HCT116 (cell line): ENCODE measurements around the gene PTCD1.

ENCODE experiments used
- CTCF ChIP-seq, 3 experiments: fragments of 200-600 bp in 1 of 3; sonication (generic) in 1 of 3; IDR thresholded peaks in 2 of 3; conservative IDR thresholded peaks in 1 of 3; 2 replicates each; pipeline ENCODE4 v1.5.1; 2012 to 2017; ENCODE audit warnings: low read depth in 2 of 3, low read length in 2 of 3, antibody characterized with exemption in 1 of 3, borderline replicate concordance in 1 of 3, control low read depth in 1 of 3, mild to moderate bottlenecking in 1 of 3, mixed read lengths in 1 of 3, mixed run types in 1 of 3, moderate library complexity in 1 of 3; ENCODE audit not compliant: insufficient read depth in 1 of 3
- EGR1 ChIP-seq: IDR thresholded peaks from 2 replicates; pipeline ENCODE4 v1.6.1; 2012; ENCODE audit warnings: low read depth
- EZH2 ChIP-seq: fragments of 200-600 bp; sonication (generic); IDR thresholded peaks from 2 replicates; pipeline ENCODE4 v1.6.1; 2017; ENCODE audit warnings: antibody characterized with exemption, mixed run types
- EZH2phosphoT487 ChIP-seq: fragments of 200-600 bp; IDR thresholded peaks from 2 replicates; pipeline ENCODE4 v1.6.1; 2018; ENCODE audit warnings: antibody characterized with exemption, borderline replicate concordance
- POLR2A ChIP-seq: IDR thresholded peaks from 2 replicates; pipeline ENCODE4 v1.7.0; 2011; ENCODE audit warnings: borderline replicate concordance; ENCODE audit not compliant: insufficient read depth, insufficient read length; ENCODE audit errors: extremely low read depth
- RAD21 ChIP-seq: IDR thresholded peaks from 2 replicates; pipeline ENCODE4 v1.6.1; 2012; ENCODE audit warnings: low read depth, mild to moderate bottlenecking
- SIN3A ChIP-seq: IDR thresholded peaks from 2 replicates; pipeline ENCODE4 v1.6.1; 2012; ENCODE audit warnings: low read depth
- SP1 ChIP-seq: IDR thresholded peaks from 2 replicates; pipeline ENCODE4 v1.6.1; 2012; ENCODE audit warnings: low read depth
- SRF ChIP-seq: IDR thresholded peaks from 2 replicates; pipeline ENCODE4 v1.6.1; 2012; ENCODE audit warnings: low read depth
- YY1 ChIP-seq: IDR thresholded peaks from 2 replicates; pipeline ENCODE4 v1.6.1; 2011; ENCODE audit warnings: low read length, low read depth, moderate library complexity, mild to moderate bottlenecking; ENCODE audit not compliant: insufficient replicate concordance; ENCODE audit errors: extremely low read depth

DNA sequence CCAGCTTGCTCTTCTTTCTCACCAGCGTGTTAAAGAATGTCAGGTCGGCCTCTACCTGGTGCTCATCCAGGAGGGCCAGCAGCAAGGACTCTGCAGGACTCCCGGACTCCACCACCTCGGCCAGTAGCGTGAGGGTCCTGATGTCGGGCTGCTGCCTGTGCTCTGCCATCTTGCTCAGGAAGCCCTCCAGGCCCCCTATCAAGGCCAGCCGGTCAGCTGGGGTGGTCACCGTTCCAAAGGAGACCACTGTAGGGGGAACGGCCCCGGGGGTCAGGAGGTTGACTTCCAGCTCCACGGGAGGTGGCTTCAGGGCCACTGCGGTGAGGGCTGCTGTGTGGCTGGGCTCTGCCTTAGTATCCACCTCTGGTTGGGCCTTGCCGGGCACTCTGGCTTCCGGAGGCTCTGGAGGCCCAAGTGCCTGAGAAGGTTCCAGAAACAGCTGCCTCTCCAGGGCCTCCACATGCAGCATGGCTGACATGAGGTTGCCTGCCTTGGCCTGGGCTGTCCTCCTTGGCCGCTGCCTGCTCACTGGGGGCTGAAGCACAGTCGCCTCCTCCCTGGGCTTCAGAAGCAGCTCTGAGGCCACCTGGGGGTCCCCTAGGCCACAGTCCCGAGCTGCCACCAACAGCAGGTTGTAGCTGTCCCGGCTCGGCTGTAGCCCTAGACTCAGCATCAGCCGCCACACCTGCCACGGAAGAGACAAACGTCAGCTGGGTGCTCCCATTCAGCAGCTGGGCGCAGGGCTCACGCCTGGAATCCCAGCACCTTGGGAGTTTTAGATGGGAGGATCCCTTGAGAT is 13.5 kb downstream of the PTCD1 start:
- TF ChIP-seq CTCF (IDR thresholded peaks at IDR 0.05 in 2 of 3, conservative IDR thresholded peaks at IDR 0.05 in 1 of 3; ENCODE audit: borderline replicate concordance in 1 of 3, insufficient read depth in 1 of 3, low read depth in 2 of 3, low read length in 2 of 3), result no peak
- no peak for TF ChIP-seq SRF
- no peak for TF ChIP-seq POLR2A
- no peak for TF ChIP-seq RAD21
- no peak for TF ChIP-seq EZH2
- TF ChIP-seq EZH2phosphoT487, result no peak
- TF ChIP-seq SIN3A, result no peak
- no peak for TF ChIP-seq EGR1
- no peak for TF ChIP-seq YY1
- no peak for TF ChIP-seq SP1
